IgD-negative memory B cell (primary cell): Measurements from ENCODE around the gene GFRAL. TPM values are rescaled to one million over a fixed set of nuclear protein-coding genes. Genes with fewer than 3 reads are reported as not detected.

Source experiments
- H3K27ac Mint-ChIP-seq, 3 donors: one replicate each; pipeline ENCODE4 v1.8.0; 2020 to 2022; ENCODE audit warnings: mild to moderate bottlenecking in 3 of 3, mixed read lengths in 3 of 3, moderate library complexity in 1 of 3
- H3K27me3 Mint-ChIP-seq: one replicate; pipeline ENCODE4 v1.8.0; 2021; ENCODE audit warnings: mixed read lengths
- H3K36me3 Mint-ChIP-seq: one replicate; pipeline ENCODE4 v1.8.0; 2020; ENCODE audit warnings: mild to moderate bottlenecking, mixed read lengths
- H3K4me1 Mint-ChIP-seq, 3 donors: one replicate each; pipeline ENCODE4 v1.8.0; 2020 to 2022; ENCODE audit warnings: mixed read lengths in 3 of 3, mild to moderate bottlenecking in 1 of 3
- H3K4me3 Mint-ChIP-seq, 4 donors: one replicate each; pipeline ENCODE4 v1.8.0; 2020 to 2022; ENCODE audit warnings: mild to moderate bottlenecking in 4 of 4, mixed read lengths in 4 of 4, moderate library complexity in 3 of 4
- H3K9me3 Mint-ChIP-seq, 3 donors: one replicate each; pipeline ENCODE4 v1.8.0; 2020 to 2021; ENCODE audit warnings: mixed read lengths in 3 of 3, mild to moderate bottlenecking in 1 of 3
- polyA plus RNA-seq: library from polyadenylated mRNA; unstranded; fragments of 300-500 nt; fragmentation: Illumina TruSeq; gene quantifications from one replicate; pipeline ENCODE4 v1.2.3, GENCODE V29; 2021

The GFRAL gene
- polyA plus RNA-seq, 1 donor from 2014 or later: not detected

DNA sequence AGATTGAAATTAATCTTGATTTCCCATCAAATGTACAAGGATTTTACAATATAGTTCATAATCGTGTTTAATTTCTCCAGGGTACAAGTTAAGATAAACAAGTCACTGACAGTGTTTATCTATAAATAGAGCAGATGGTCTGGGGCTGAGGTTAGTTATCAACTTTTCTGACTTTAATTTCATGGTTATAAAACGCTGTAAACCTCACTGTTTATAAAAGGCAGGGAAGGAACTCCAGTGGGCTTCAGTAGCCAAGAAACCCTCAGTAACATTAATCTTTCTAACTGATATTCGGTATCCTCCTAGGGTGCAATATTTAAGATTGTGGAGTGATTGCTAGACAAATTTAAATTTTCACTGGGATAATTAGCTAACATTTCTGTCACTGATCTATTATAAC is 68.6 kb downstream of the GFRAL start:
- no peak overlapping the region for H3K4me3 Mint-ChIP-seq
- H3K27me3 Mint-ChIP-seq: no peaks in the 10 kb centered on the region
- H3K9me3 Mint-ChIP-seq: peaks cover 2 to 5% (median 4%) of the 10 kb centered on the region in 3 donors
- no peak overlapping the region for H3K27ac Mint-ChIP-seq
- H3K36me3 Mint-ChIP-seq: peaks cover 2% of the 10 kb centered on the region
- no peaks in the 10 kb centered on the region for H3K4me1 Mint-ChIP-seq

DNA sequence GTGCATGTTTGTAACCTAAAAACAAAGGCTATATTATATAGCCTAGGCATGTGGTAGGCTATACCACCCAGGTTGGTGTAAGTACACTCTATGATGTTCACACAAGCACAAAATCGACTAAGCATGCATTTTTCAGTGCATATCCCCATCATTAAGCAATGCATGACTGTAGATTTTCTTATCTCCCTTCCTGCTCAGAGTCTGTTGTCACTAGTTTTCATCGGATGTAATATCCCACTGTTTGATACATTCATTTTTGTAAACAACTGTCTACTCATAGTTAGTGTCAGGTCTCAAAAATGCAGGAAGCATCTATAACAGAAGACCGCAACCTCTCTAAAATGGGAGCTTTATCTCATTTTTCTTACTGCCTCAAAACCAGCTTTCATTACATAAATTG is 70.7 kb downstream of the GFRAL start:
- Mint-ChIP-seq H3K36me3 (no peaks in the 10 kb centered on the region), H3K9me3 (peaks cover 0 to 4% (median 2%) of the 10 kb centered on the region in 3 donors), H3K27me3 (no peaks in the 10 kb centered on the region), H3K4me3 (no peak overlapping the region), H3K4me1 (no peaks in the 10 kb centered on the region), H3K27ac (no peak overlapping the region)

DNA sequence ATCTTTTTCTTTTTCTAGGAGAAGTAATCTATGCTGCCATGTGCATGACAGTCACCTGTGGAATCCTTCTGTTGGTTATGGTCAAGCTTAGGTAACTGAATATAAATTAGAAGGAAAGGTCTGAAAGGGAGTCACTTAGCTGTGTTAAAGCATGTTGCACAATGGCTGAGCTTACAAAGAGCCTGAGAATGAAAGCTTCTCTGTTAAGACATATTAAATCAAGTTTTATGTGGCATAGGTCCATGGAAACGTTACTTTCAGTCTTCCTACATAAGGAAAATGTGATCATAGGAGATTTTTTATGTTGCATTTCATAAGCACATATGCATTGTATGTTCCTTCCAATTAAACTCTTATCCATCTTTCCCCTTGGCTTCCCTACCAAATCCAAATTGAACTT is 72.1 kb downstream of the GFRAL start:
- H3K4me1 Mint-ChIP-seq: no peaks in the 10 kb centered on the region
- no peak overlapping the region for H3K27ac Mint-ChIP-seq
- H3K27me3 Mint-ChIP-seq: no peaks in the 10 kb centered on the region
- H3K9me3 Mint-ChIP-seq: peaks cover 0 to 2% (median 0%) of the 10 kb centered on the region in 3 donors
- H3K4me3 Mint-ChIP-seq: no peak overlapping the region
- H3K36me3 Mint-ChIP-seq: no peaks in the 10 kb centered on the region

DNA sequence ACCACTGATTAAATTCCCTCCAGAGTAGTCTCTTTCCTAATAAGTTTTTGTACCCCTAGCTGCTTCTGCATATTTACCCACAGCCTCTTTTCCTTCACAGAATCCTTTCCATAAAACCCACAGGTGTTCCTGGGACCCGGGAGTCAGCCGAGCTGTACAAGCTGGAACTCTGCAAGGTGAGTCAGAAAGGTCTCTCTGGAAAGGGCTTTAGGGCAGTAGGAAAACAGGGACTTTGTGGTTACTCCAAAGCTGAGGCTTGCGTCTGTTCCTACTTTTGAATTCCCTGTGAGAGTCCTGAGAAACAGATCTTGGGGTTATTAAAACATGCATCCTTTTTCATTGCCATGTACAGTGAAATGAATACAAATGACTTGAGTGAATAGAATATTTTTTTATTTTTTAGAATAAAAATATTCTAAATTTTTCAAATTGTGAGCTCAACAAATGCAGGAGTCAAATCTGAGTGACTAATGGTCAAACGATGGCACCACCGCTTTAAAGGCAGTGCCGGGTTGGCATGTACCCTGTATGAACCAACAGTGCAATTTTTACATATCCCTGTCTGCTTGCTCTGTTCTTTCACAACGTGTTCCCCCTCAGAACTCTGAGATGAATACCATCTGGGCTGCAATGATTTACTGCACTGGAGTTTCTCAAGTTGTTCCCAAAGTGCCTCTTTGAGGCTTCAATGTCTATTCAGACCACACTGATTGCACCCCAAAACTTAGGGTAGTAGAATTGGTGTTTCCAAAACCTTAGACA is 78.4 kb downstream of the GFRAL start:
- no peaks in the 10 kb centered on the region for H3K27me3 Mint-ChIP-seq
- H3K36me3 Mint-ChIP-seq: no peaks in the 10 kb centered on the region
- peaks cover 0 to 13% (median 0%) of the 10 kb centered on the region in 3 donors for H3K9me3 Mint-ChIP-seq
- no peak overlapping the region for H3K4me3 Mint-ChIP-seq
- no peaks in the 10 kb centered on the region for H3K4me1 Mint-ChIP-seq
- peak overlapping the region in 1 of 3 donors; percentile 46 for H3K27ac Mint-ChIP-seq

DNA sequence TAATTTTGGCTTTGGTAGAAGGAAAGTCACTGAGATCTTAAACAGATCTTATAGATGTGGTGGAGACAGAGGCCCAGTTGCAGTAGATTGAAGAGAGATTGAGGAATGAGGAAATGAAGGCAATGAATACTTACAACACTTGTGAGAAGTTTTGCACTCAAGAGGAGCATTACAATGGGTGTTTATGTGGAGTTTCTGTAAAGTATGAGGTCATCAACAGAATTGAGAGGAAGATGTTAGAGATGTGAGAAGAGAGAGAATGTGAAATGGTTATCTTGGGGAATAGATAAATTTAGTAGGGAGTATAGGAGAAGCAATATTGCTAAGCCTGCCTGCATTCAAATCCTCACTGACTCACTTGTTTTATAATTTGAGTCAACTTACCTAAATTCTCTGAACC is 83.4 kb downstream of the GFRAL start:
- Mint-ChIP-seq H3K36me3 (no peaks in the 10 kb centered on the region), H3K9me3 (peaks cover 2 to 27% (median 4%) of the 10 kb centered on the region in 3 donors), H3K27ac (no peak overlapping the region), H3K4me1 (no peaks in the 10 kb centered on the region), H3K27me3 (no peaks in the 10 kb centered on the region), H3K4me3 (no peak overlapping the region)

DNA sequence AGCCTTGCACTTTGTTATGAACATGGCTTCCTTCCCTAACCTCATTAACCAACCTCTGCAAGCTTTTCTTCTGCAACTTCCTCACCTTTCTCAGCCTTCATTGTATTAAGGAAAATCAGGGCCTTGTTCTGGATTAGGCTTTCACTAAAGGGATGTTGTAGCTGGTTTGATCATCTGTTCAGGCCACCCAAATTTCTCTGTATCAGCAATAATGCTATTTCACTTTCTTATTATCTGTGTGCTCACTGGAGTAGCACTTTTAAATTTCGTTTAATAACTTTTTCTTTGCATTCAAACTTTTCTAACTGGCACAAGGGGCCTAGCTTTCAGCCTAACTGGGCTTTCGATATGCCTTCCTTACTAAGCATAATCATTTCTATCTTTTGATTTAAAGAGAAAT is 96.7 kb downstream of the GFRAL start:
- H3K36me3 Mint-ChIP-seq: no peaks in the 10 kb centered on the region
- H3K27ac Mint-ChIP-seq: no peak overlapping the region
- H3K4me3 Mint-ChIP-seq: no peak overlapping the region
- H3K9me3 Mint-ChIP-seq: peaks cover 0 to 11% (median 0%) of the 10 kb centered on the region in 3 donors
- no peaks in the 10 kb centered on the region for H3K4me1 Mint-ChIP-seq
- H3K27me3 Mint-ChIP-seq: no peaks in the 10 kb centered on the region

DNA sequence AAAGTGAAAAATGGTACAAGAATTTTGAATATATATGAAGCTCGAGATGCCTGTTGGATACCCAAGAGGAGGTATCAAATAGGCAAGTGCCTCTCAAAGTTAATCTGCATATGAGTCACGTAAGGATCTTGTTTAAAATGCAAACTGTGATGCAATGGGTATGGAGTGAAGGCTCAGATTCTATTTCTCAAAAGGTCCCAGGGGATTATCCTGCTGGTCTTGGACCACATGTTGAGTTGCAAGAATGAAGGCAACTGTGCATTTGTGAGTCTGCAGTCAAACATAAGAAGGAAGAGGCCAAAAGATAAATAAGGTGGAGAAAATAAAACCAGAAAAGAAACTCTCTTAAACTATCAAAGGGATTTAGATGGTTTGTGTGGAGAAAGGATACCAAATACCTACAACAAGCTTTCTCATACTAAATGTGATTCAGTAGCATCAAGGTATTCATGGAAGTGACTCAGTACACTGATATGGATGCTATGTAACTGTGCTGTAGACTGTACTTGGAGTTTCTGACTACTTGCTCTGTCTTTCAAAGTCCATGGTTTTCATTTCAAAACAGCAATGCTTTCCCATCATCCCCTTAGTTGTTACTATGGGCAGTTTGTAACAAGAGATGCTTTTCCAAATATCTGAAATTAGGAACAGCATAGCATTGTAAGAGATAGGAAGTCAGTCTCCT is 106.3 kb downstream of the GFRAL start:
- Mint-ChIP-seq H3K27me3 (no peaks in the 10 kb centered on the region), H3K9me3 (peaks cover 1 to 12% (median 5%) of the 10 kb centered on the region in 3 donors), H3K4me3 (no peak overlapping the region), H3K27ac (no peak overlapping the region), H3K4me1 (peaks cover 0 to 2% (median 0%) of the 10 kb centered on the region in 3 donors), H3K36me3 (no peaks in the 10 kb centered on the region)

DNA sequence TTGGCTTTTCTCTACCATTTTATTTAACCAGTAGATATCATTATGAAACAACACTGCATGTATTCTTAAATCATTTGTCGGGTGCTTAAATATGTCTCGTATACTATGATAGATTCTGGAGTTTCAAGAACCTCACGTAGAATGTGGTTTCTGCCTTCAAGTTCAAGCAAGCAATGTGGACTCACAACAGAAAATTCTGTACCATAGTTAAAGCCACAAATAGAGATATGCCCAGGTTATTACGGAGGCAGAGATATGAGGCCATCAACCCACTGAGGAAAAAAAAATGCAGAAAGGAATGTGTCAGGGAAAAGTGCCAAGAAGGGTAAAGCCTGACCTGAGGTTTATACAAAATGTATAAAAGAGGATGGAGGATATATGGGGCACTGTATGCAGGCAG is 109.9 kb downstream of the GFRAL start:
- peaks cover 0 to 2% (median 0%) of the 10 kb centered on the region in 3 donors for H3K4me1 Mint-ChIP-seq
- H3K9me3 Mint-ChIP-seq: peaks cover 0 to 8% (median 4%) of the 10 kb centered on the region in 3 donors
- peak overlapping the region in 1 of 3 donors; percentile 43 for H3K27ac Mint-ChIP-seq
- H3K27me3 Mint-ChIP-seq: no peaks in the 10 kb centered on the region
- H3K4me3 Mint-ChIP-seq: no peak overlapping the region
- H3K36me3 Mint-ChIP-seq: no peaks in the 10 kb centered on the region

DNA sequence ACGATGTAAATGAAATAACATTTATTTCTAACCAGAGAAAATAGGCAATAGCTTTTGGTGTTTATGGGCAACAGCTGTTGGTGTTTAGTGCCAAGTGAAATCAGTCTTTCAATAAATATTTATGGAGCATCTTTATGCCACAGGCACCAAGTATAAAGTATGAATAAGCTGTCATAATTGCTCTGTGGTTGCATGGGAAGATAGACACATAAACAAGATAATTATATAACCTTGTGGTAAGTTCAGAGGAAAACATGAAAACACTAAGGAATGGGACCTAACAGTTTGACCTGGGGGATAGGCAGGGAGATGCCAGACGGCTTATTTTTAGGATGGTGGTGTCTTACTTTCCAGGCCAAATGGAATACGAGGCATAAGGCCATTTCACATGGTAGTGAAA is 110.9 kb downstream of the GFRAL start:
- Mint-ChIP-seq H3K4me3 (no peak overlapping the region), H3K36me3 (no peaks in the 10 kb centered on the region)

DNA sequence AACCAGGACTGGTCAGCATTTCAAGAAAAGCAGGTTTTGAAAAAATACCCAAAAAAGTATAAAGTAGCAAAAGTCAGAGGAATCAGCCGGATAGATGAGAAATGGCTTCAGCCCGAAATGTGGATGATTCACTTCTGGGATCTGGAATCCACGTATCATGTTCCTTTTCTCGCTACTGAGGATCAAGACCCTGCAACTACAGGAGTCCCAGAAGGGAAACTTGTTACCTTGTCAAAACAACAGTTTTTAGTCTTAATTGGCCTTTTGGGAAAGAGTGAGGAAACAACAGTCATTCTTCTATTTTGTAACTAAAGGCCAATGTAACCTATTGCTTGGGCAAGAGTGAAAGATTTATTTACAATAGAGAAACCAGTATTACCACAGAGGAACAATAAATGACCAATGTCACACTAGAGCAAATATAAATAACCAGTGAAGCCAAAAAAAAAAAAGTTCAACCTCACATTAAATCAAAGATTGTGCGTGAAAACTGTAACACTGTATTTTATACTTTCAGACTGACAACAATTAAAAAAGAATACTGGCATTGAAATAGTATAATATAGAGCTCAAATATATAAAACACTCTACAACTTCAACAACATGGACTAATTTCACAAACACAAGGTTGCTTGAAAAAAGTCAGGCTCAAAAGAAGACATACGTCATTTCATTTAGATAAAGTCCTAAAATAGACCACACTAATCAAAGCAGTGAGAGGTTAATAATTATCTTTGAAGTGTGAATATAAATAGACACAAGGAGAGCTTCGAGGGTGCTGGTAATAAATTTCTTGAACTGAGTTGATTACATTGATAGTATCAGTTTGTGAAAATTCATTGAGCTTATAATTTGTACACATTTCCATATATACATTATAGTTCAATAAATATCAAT is 116.2 kb downstream of the GFRAL start:
- no peak overlapping the region for H3K27ac Mint-ChIP-seq
- no peaks in the 10 kb centered on the region for H3K9me3 Mint-ChIP-seq
- no peaks in the 10 kb centered on the region for H3K36me3 Mint-ChIP-seq
- no peaks in the 10 kb centered on the region for H3K27me3 Mint-ChIP-seq
- peaks cover 0 to under 1% (median 0%) of the 10 kb centered on the region in 3 donors for H3K4me1 Mint-ChIP-seq
- no peak overlapping the region for H3K4me3 Mint-ChIP-seq

More for the DNA sequence above, 110.9 kb downstream of the GFRAL start:
- Mint-ChIP-seq H3K27ac (no peak overlapping the region), H3K9me3 (peaks cover 0 to 8% (median 4%) of the 10 kb centered on the region in 3 donors), H3K27me3 (no peaks in the 10 kb centered on the region), H3K4me1 (peaks cover 0 to 2% (median 0%) of the 10 kb centered on the region in 3 donors)

DNA sequence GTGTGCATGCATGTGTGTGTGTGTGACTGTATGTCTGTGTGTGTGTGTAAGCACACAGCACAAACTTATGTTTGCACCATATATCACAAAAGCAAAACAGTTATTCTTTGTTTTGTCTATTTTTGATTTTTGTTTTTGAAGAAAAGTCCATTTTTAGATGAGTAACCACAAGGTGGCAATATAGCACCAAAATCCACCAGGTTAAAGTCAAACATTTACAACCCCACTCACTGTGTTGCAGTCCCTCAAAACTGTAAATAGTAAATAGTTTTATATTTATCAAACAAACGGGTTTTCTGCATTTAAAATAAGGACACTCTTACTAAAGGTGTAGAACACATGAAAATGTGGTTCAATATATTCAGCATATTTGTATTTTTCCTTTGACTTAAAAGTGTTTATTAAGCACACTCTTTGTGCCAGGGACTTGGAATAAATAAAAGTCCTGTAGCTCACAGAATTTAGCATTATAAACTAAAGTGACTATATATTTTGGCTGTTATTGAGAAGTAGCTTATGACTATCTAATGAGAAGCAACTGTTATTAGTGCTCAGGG is 118.5 kb downstream of the GFRAL start:
- Mint-ChIP-seq H3K4me3 (no peak overlapping the region), H3K27me3 (no peaks in the 10 kb centered on the region), H3K36me3 (no peaks in the 10 kb centered on the region), H3K9me3 (peaks cover 0 to 2% (median 0%) of the 10 kb centered on the region in 3 donors), H3K27ac (no peak overlapping the region), H3K4me1 (no peaks in the 10 kb centered on the region)

DNA sequence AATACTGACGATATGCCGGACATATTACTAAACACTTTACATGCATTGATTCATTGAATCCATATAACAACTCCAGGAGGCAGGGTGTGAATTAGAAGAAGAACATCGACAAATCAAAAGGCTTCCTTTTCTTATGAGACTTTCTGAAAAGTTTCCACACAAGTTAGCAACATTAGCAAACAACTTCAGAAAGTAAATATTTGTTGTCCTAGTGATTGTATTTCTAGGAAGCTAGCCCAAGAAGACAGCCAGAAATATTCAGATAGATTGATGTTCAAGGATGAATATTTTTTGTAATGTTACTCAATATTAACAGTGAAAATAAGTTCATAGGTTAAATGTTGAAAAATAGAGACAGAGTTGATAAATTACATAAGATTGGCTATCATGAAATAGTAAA is 120.6 kb downstream of the GFRAL start:
- Mint-ChIP-seq H3K27ac (no peak overlapping the region), H3K27me3 (no peaks in the 10 kb centered on the region), H3K36me3 (no peaks in the 10 kb centered on the region), H3K4me3 (no peak overlapping the region), H3K4me1 (no peaks in the 10 kb centered on the region), H3K9me3 (peaks cover 0 to 6% (median 1%) of the 10 kb centered on the region in 3 donors)

DNA sequence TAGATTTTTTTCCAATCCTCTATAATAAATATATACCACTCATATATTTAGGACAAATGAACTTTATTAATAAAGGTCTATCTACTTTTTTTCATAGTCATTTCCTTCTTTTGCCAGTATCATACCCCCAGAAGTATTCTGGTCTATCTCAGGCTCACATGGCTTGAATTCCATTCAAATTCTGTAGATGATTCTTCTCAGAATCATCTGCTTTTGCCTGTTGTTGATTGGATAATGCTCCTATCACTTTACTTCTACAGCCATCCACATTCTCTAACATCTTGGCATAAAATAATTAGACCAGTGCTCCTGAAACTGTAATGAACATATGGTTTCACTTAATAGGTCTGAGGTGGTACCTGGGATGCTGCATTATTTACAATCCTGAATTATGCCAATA is 121.2 kb downstream of the GFRAL start:
- Mint-ChIP-seq H3K9me3 (peaks cover 0 to 6% (median 1%) of the 10 kb centered on the region in 3 donors), H3K27me3 (no peaks in the 10 kb centered on the region), H3K36me3 (no peaks in the 10 kb centered on the region), H3K4me3 (no peak overlapping the region), H3K4me1 (no peaks in the 10 kb centered on the region), H3K27ac (no peak overlapping the region)

DNA sequence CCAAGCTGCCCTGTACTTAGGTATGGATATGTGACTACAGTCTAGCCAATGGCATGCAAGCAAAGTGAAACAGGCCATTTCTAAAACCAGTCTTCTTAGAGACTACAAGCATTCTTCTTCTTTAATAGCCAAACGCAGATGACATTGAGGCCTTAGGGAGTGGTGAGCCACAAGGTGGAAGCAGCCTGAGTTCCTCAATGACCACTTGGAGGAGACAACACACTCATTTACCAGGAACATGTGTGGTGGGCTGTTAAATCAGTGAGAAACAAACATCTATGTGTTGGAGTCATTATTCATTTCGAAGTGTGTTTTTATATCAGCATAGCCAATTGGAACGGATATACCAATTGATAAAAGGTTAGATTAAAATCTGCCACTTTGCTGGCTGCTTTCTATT is 122.0 kb downstream of the GFRAL start:
- Mint-ChIP-seq H3K27ac (no peak overlapping the region), H3K36me3 (no peaks in the 10 kb centered on the region), H3K4me3 (no peak overlapping the region), H3K27me3 (no peaks in the 10 kb centered on the region), H3K9me3 (peaks cover 0 to 6% (median 1%) of the 10 kb centered on the region in 3 donors), H3K4me1 (no peaks in the 10 kb centered on the region)

DNA sequence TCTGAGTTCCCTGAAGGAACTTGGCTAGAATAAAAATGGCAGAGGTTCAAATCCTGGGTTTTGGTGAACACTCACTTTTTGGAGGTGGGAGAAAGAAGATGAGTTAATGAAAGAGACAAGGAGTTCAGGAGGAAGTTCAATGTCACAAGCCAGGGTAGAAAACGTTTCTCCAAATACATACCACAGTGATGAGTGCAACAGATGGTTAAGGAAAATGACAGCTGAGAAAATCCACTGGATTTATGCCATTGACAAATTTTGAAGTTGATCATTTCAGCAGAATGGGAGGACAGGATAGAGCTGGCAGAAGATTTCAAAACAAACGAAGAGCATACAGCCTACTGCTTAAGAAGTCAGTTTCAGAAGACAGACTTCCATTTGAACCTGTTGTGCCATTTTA is 122.7 kb downstream of the GFRAL start:
- Mint-ChIP-seq H3K4me3 (no peak overlapping the region), H3K4me1 (no peaks in the 10 kb centered on the region), H3K27ac (no peak overlapping the region), H3K27me3 (no peaks in the 10 kb centered on the region), H3K36me3 (no peaks in the 10 kb centered on the region), H3K9me3 (peaks cover 0 to 6% (median 1%) of the 10 kb centered on the region in 3 donors)
